Transverse colon (tissue), 3 donors: Measurements from ENCODE around the gene BCAR3.

Source experiments
- POLR2A ChIP-seq: fragments of 450-650 bp; IDR thresholded peaks from one replicate; pipeline ENCODE4 v1.6.1; 2016; ENCODE audit warnings: antibody characterized with exemption, mild to moderate bottlenecking, moderate library complexity
- TF ChIP-seq, protein P1 (sequence below), 5 experiments: fragments of 200-600 bp in 3 of 5; fragments of 450-650 bp in 2 of 5; sonication (generic) in 3 of 5; IDR thresholded peaks; 1 replicate in 2 of 5; 2 replicates in 3 of 5; pipeline ENCODE4 v1.5.1; 2016 to 2017; ENCODE audit warnings: antibody characterized with exemption in 5 of 5, inconsistent platforms in 3 of 5, mild to moderate bottlenecking in 2 of 5, moderate library complexity in 1 of 5

DNA sequence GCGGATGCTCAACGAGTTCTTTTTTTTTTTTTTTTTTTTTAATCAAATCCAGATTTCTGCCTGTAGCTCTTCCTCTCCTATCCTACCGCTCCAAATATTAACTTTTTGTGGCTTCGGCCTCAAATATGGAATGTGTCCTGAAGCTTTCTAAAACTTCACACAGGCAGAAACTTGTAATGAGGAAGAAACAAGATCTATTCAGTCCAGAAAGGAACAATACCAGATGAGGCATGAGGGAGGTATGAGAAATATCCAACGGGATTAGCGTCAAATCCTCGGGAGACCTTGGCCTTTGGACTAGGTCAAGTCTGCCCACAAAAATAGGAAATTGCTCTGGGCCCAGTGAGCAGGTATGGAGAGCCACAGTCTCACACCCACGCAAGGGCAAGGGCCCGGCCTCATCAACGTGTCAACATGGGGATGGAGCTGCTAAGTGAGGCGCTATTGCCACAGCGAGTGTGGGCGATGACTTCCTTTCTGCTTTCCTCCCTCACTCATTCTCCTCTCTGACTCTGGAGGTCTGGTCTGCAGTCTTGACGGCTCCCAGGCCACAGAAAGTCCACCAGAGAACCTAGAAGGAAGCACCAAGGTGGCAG lies 66.6 kb downstream of the BCAR3 start:
- TF ChIP-seq, protein P1, sequence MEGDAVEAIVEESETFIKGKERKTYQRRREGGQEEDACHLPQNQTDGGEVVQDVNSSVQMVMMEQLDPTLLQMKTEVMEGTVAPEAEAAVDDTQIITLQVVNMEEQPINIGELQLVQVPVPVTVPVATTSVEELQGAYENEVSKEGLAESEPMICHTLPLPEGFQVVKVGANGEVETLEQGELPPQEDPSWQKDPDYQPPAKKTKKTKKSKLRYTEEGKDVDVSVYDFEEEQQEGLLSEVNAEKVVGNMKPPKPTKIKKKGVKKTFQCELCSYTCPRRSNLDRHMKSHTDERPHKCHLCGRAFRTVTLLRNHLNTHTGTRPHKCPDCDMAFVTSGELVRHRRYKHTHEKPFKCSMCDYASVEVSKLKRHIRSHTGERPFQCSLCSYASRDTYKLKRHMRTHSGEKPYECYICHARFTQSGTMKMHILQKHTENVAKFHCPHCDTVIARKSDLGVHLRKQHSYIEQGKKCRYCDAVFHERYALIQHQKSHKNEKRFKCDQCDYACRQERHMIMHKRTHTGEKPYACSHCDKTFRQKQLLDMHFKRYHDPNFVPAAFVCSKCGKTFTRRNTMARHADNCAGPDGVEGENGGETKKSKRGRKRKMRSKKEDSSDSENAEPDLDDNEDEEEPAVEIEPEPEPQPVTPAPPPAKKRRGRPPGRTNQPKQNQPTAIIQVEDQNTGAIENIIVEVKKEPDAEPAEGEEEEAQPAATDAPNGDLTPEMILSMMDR (IDR thresholded peaks at IDR 0.05): no peak
- TF ChIP-seq POLR2A: no peak
